Globus pallidus (tissue), 1 donor: ENCODE measurements around the gene ARPP21.

Source experiments
- DNase-seq: peaks from one replicate; pipeline ENCODE4 v3.0.0-alpha.2; 2015; ENCODE audit warnings: low spot score

ARPP21 gene

GRCh38 chr3:35675621-35676020, 36.3 kb downstream of the ARPP21 start:
- no peak for DNase-seq

- DNase-seq: no peak
Measured at GRCh38 chr3:35677797-35678196, 38.5 kb downstream of the ARPP21 start.

GRCh38 chr3:35678643-35679161, 39.4 kb downstream of the ARPP21 start:
- no peak for DNase-seq

- no peak for DNase-seq
Measured at GRCh38 chr3:35679409-35680080, 40.2 kb downstream of the ARPP21 start.

GRCh38 chr3:35680866-35681650, 41.7 kb downstream of the ARPP21 start:
- DNase-seq: no peak

GRCh38 chr3:35685153-35685552, 45.8 kb downstream of the ARPP21 start:
- DNase-seq: no peak

DNA sequence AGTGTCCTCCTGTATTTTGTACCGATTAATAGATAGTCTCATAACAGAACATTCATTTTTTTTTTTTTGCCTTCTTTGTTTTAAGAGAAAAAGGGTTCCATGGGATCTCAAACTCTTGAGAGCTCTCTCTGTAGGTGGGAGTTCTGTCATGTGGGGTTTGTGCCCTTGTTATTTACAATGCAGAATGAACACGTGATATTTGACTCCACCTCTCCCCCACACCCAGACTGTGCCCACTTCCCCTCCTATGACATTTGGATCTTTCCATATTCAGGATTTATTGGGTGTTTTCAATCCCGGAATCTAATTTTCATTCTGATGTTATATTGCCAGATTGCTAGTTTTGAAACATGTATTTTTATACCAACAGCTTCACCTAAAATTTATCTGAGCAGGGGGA, 49.5 kb downstream of the ARPP21 start:
- DNase-seq: no peak

GRCh38 chr3:35690271-35690670, 50.9 kb downstream of the ARPP21 start:
- DNase-seq: no peak

DNA sequence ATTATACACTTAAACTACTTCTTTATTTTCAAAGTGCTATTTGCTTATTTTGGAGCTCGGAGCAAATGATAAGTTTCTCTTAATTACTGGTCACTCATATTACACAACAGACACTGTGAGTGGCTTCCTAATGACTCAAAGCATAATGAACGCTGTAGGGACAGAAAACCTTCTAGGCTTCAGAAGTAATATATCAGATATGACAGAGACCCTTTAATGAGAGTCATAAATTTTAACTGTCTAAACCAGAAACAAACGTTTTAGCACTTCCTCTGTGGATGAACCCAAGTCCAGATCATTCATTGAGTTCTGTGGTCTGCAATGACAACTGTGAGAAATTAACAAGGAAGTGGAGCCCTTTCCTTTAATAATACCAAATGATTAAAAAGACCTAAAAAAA, 66.6 kb downstream of the ARPP21 start:
- DNase-seq: no peak

DNA sequence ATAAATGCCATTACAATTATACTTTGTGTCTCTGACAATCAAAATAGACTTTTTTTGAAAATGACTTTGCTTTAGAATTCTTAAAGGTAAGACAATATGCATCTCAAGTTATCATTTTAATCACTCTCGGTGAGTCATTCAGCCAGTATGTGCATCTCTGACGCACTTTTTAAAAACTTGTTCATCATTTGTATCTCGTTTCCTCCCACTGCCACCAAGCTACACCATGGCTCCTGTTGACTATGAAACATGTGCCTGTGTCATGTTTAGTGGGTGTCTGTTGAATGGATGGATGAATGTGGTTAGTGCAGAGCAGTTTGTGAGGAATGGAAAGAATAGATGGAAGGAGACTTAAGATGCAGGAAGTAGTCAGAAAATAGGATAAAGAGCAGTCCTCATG, 68.6 kb downstream of the ARPP21 start:
- no peak for DNase-seq

GRCh38 chr3:35708394-35709271, 69.3 kb downstream of the ARPP21 start:
- DNase-seq: no peak

GRCh38 chr3:35709691-35710090, 70.4 kb downstream of the ARPP21 start:
- DNase-seq: no peak

GRCh38 chr3:35710554-35710953, 71.2 kb downstream of the ARPP21 start:
- no peak for DNase-seq

DNA sequence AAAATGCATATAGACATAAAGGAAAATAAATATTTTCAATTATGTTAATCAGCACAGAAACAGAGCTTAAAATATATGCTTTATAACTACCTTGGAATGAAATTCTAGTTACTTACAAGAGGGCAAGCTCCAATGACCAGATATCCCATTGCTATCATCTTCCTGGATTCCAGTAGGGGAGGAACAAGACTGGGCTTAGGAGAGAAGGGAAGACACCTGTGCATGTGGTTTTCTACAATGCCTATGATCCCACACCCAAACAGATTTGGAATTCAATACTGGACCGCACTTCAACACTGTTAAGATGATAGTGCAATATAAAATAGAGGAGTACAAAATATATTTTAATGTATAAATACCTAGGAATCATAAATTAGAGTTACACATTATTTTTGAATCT, 79.6 kb downstream of the ARPP21 start:
- DNase-seq: no peak

- no peak for DNase-seq
Measured at GRCh38 chr3:35721628-35722027, 82.3 kb downstream of the ARPP21 start.

GRCh38 chr3:35722902-35723301, 83.6 kb downstream of the ARPP21 start:
- DNase-seq: no peak

GRCh38 chr3:35723480-35724097, 84.3 kb downstream of the ARPP21 start:
- no peak for DNase-seq

- DNase-seq: no peak
Measured at GRCh38 chr3:35724106-35724505, 84.8 kb downstream of the ARPP21 start.

GRCh38 chr3:35727179-35727578, 87.9 kb downstream of the ARPP21 start:
- no peak for DNase-seq

- peak; percentile 6 for DNase-seq
Measured at GRCh38 chr3:35733341-35733740, 94.0 kb downstream of the ARPP21 start.

DNA sequence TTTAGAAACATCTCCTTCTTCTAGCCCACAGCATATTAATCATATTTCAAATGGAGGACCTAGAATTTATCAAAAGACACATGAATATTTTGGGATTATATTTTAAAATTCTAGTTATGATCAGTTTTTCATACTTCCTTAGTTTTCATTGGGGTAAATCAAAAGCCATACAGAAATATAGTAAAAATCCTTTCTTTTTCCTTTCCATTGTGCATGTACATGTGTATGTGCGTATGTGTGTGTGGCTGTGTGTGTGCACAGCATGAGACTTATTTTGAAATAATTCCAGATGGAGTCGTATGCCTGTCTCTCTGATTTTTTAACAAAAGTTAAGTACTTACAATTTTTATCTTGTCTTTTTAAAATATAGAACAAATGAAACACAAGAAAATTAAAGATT, 94.5 kb downstream of the ARPP21 start:
- DNase-seq: no peak

- no peak for DNase-seq
Measured at GRCh38 chr3:35737080-35737479, 97.8 kb downstream of the ARPP21 start.
